Ascending aorta (tissue), 2 donors: ENCODE data around the gene LIN52. TPM values are rescaled to one million over a fixed set of nuclear protein-coding genes. Genes with fewer than 3 reads are reported as not detected.

ENCODE experiments used
- DNase-seq, 2 donors: peaks; one replicate each; pipeline ENCODE4 v3.0.0-alpha.2; 2019; ENCODE audit warnings: low spot score in 2 of 2
- H3K27ac ChIP-seq, 2 donors: fragments of 200-600 bp; sonication (generic); one replicate each; pipeline ENCODE4 v1.5.1; 2016 to 2017; ENCODE audit warnings: mild to moderate bottlenecking in 1 of 2
- H3K27me3 ChIP-seq: fragments of 200-600 bp; sonication (generic); one replicate; pipeline ENCODE4 v1.5.1; 2017
- H3K36me3 ChIP-seq, 2 donors: fragments of 200-600 bp; sonication (generic); one replicate each; pipeline ENCODE4 v1.5.1; 2016
- H3K4me1 ChIP-seq, 2 donors: fragments of 200-600 bp; sonication (generic); one replicate each; pipeline ENCODE4 v1.5.1; 2016 to 2017; ENCODE audit warnings: mild to moderate bottlenecking in 1 of 2
- H3K4me3 ChIP-seq, 2 donors: fragments of 200-600 bp; sonication (generic); one replicate each; pipeline ENCODE4 v1.5.1; 2016 to 2017; ENCODE audit warnings: mild to moderate bottlenecking in 1 of 2
- H3K9me3 ChIP-seq, 2 donors: fragments of 200-600 bp; sonication (generic); one replicate each; pipeline ENCODE4 v1.5.1; 2016
- intact Hi-C: fragments of 100-400 bp; cut with DNase I; formaldehyde crosslinking; loops from one replicate; pipeline ENCODE4 v1.15.1; 2023
- total RNA-seq: library from RNA; depleted of rRNA; stranded (reverse); fragments of >200 nt; gene quantifications from one replicate; pipeline ENCODE4 v1.1.0, GENCODE V29; 2016
- TF ChIP-seq, protein P1 (sequence below), 3 experiments: fragments of 200-600 bp in 2 of 3; fragments of 450-650 bp in 1 of 3; sonication (generic) in 2 of 3; IDR thresholded peaks; one replicate each; pipeline ENCODE4 v1.5.1; 2016 to 2019; ENCODE audit warnings: antibody characterized with exemption in 3 of 3, mild to moderate bottlenecking in 1 of 3, moderate library complexity in 1 of 3

LIN52 gene
- total RNA-seq, 1 donor from 2014 or later = 1.1 TPM

DNA sequence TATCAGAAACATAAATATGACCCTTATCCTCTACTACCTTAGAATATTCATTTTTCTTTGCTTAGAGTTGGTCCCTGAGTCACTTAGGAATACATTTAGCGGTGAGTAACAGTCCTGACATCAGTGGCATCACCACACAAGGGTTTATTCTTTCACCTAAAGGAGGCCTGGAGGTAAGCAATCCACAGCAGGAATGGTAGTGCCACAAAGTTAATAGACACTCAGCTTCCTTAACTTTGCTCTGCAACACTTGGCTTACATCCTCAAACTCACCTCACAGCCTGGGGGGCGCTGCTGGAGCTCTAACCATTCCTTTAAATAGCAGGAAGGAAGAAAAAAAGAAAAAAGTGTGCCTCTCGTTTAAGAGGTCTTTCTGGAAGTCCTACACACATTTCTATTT, 36.5 kb upstream of the LIN52 start:
- Histone ChIP-seq H3K9me3 (no peaks in the 10 kb centered on the region), H3K27ac (no peak overlapping the region), H3K36me3 (no peaks in the 10 kb centered on the region), H3K4me3 (no peak overlapping the region), H3K4me1 (no peaks in the 10 kb centered on the region), H3K27me3 (no peaks in the 10 kb centered on the region)
- intact Hi-C loops = no loop called here
- no peak for DNase-seq
- TF ChIP-seq, protein P1, sequence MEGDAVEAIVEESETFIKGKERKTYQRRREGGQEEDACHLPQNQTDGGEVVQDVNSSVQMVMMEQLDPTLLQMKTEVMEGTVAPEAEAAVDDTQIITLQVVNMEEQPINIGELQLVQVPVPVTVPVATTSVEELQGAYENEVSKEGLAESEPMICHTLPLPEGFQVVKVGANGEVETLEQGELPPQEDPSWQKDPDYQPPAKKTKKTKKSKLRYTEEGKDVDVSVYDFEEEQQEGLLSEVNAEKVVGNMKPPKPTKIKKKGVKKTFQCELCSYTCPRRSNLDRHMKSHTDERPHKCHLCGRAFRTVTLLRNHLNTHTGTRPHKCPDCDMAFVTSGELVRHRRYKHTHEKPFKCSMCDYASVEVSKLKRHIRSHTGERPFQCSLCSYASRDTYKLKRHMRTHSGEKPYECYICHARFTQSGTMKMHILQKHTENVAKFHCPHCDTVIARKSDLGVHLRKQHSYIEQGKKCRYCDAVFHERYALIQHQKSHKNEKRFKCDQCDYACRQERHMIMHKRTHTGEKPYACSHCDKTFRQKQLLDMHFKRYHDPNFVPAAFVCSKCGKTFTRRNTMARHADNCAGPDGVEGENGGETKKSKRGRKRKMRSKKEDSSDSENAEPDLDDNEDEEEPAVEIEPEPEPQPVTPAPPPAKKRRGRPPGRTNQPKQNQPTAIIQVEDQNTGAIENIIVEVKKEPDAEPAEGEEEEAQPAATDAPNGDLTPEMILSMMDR (IDR thresholded peaks at IDR 0.05) = no peak

DNA sequence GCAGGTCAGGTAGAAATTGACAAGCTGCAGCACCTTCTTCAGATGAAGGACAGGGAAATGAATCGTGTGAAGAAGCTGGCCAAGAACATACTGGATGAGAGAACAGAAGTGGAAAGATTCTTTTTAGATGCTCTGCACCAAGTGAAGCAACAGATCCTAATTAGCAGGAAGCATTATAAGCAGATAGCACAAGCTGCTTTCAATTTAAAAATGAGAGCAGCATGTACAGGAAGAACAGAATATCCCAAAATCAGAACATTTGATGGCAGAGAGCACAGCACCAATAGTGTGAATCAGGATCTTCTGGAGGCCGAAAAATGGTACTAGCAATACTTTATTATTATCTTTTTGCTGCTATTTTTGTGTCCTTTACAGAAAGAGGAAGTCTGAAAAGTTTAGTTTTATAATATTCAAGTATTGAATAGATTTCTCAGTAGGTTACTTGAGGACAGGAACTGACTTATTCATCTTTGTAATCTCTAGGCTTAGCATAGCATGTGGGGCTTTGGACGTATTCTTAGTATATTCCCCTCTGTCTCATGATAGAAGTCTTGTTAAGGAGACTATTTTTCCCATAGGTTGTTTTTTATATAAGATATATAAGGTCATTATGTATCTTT, 34.8 kb upstream of the LIN52 start:
- H3K9me3 ChIP-seq = no peaks in the 10 kb centered on the region
- H3K27me3 ChIP-seq = no peaks in the 10 kb centered on the region
- H3K4me3 ChIP-seq = no peak overlapping the region
- H3K36me3 ChIP-seq = no peaks in the 10 kb centered on the region
- intact Hi-C loops = no loop called here
- no peak overlapping the region for H3K27ac ChIP-seq
- no peak for DNase-seq
- H3K4me1 ChIP-seq = no peaks in the 10 kb centered on the region
- TF ChIP-seq, protein P1 (IDR thresholded peaks at IDR 0.05) = no peak

DNA sequence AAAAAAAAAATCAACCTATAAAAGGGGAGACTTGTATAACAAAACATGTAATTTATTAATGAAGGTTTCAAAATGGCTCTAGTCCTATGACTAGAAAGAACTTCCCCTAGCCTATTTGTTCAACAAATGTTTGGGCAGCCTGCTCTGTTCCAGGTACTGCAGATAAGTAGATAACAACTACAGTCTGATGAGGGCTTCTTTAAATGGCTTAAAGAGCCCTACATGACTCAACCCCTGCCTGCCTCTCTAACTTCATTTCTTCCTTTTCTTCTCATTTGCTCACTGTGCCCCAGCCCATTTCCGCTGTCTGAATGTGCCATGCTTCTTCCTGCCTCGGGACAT, 22.0 kb upstream of the LIN52 start:
- H3K27ac ChIP-seq = no peak overlapping the region
- H3K4me3 ChIP-seq = no peak overlapping the region
- DNase-seq = no peak
- no peaks in the 10 kb centered on the region for H3K4me1 ChIP-seq
- intact Hi-C loops = no loop called here
- no peaks in the 10 kb centered on the region for H3K9me3 ChIP-seq
- H3K36me3 ChIP-seq = peaks cover 68 to 95% of the 10 kb centered on the region in 2 donors
- TF ChIP-seq, protein P1 (IDR thresholded peaks at IDR 0.05) = no peak
- no peaks in the 10 kb centered on the region for H3K27me3 ChIP-seq

DNA sequence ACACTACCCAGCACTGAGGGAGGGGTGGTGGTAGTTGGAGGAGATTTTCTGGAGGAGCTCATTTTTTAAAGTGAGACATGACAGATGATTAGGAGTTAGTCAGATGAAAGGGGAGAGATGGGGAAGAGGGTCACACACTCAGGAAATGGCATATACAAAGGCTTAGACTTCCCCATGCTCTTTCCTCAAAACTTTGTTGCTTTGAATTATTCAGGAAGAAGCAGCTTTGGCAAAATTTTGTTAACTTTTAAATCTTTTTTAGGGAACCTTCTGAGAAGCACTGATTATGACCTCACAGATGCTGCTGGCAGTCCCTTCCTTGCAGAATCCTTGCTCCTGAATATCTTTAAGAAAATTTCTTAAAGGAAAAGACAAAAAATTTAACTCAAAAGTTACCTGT, 20.3 kb upstream of the LIN52 start:
- Histone ChIP-seq H3K36me3 (peaks cover 76 to 94% of the 10 kb centered on the region in 2 donors), H3K27ac (no peak overlapping the region), H3K4me3 (no peak overlapping the region), H3K27me3 (no peaks in the 10 kb centered on the region), H3K4me1 (no peaks in the 10 kb centered on the region), H3K9me3 (no peaks in the 10 kb centered on the region)
- no peak for DNase-seq
- TF ChIP-seq, protein P1 (IDR thresholded peaks at IDR 0.05) = no peak
- intact Hi-C loops = no loop called here

DNA sequence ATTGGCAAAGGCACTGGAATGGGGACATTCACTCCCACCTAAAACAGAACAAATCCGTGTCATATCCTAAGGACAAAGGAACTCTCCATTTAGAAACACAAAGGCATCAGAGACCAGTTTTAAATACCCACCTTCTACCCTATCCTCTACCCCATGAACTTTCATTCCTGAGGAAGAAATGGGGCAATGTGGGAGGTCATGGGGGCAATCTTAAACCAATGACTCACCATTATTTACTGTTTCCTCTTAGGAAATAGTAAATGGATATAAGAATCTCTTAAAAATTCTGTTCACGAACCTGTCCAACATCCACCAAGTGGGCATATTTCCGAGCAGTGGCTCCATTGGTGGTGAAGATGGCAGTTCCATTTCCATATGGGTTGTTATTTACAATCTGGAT, 19.9 kb upstream of the LIN52 start:
- TF ChIP-seq, protein P1 (IDR thresholded peaks at IDR 0.05) = no peak
- intact Hi-C loops = no loop called here
- DNase-seq = no peak
- no peaks in the 10 kb centered on the region for H3K27me3 ChIP-seq
- H3K4me3 ChIP-seq = no peak overlapping the region
- no peaks in the 10 kb centered on the region for H3K4me1 ChIP-seq
- H3K27ac ChIP-seq = no peak overlapping the region
- no peaks in the 10 kb centered on the region for H3K9me3 ChIP-seq
- peaks cover 74 to 93% of the 10 kb centered on the region in 2 donors for H3K36me3 ChIP-seq
